Gastroesophageal sphincter (tissue), 3 donors: ENCODE measurements around the gene STAC3.

Source experiments
- CTCF ChIP-seq, 4 experiments: fragments of 200-600 bp in 2 of 4; fragments of 450-650 bp in 2 of 4; sonication (generic) in 1 of 4; IDR thresholded peaks; one replicate each; pipeline ENCODE4 v1.5.1; 2017 to 2019; ENCODE audit warnings: antibody characterized with exemption in 4 of 4, mild to moderate bottlenecking in 2 of 4, moderate library complexity in 2 of 4
- EP300 ChIP-seq: sonication (generic); formaldehyde crosslinking; IDR thresholded peaks from one replicate; pipeline ENCODE4 v1.6.1; 2017; ENCODE audit warnings: antibody characterized with exemption, mild to moderate bottlenecking
- POLR2A ChIP-seq, 2 donors: fragments of 450-650 bp; IDR thresholded peaks; one replicate each; pipeline ENCODE4 v1.6.1; 2017; ENCODE audit warnings: antibody characterized with exemption in 2 of 2, mild to moderate bottlenecking in 2 of 2, moderate library complexity in 1 of 2

GRCh38 chr12:57242691-57243454, 8.1 kb downstream of the STAC3 start:
- TF ChIP-seq POLR2A (IDR thresholded peaks at IDR 0.05) (no peak), CTCF (IDR thresholded peaks at IDR 0.05) (peak; percentile 33 to 69 (median 44)), EP300 (no peak)
